HG03521 (cell line): ENCODE data around the gene CC2D2B.
"Not testable (repeated sequence)": the region's sequence is repeated elsewhere in the genome, so short reads cannot be mapped to it uniquely, and the experiment has no call there.

Experiments
- ATAC-seq: cut with Tn5 transposase; IDR thresholded peaks from one replicate; pipeline ENCODE4 v1.9.1; 2021; ENCODE audit warnings: mild to moderate bottlenecking, moderate library complexity; ENCODE audit not compliant: unreplicated experiment

The CC2D2B gene

DNA sequence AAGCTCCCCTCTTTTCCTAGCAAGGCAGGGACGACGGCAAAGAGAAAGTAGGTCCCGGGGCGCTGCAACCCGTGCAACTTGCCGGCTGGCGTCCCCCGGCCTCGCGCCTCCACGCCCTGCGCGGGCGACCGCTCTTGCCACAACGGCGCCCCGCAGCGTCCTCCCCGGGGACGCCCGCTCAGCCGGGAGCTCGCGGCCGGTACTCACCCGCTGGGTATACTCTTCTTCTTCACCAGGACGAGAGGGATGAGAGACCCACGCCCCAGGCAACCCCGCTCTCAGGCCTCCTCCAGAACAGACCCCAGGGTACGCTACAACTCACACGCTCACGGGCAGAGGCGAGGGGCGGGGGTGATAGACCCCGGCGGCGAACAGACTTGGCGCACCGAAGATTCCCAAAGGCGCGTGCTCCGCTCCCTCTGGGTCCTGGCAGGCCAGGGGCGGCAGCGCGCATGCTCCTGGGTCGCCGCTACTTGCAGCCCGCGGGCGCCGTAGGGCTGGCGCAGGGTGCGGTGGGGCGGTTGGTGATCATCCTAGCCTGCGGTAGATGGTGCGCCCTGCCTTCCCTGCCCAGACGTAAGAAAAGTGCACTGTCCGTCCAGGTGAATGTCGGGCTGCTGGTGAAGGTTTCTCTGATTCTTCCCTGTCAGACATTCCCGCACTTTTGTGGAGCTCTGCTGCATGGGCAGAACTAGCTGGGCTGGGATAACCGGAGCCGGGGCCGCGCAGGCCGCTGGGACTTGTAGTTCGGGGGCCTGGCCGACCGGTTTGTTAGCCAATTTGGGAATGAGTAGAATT lies at the start of gene CC2D2B:
CC2D2B (plus strand) TSS at position 520 of the 798 bp plus-strand sequence. CDS start 3,349 bp downstream, outside the sequence.
- ATAC-seq: peak; percentile 74

DNA sequence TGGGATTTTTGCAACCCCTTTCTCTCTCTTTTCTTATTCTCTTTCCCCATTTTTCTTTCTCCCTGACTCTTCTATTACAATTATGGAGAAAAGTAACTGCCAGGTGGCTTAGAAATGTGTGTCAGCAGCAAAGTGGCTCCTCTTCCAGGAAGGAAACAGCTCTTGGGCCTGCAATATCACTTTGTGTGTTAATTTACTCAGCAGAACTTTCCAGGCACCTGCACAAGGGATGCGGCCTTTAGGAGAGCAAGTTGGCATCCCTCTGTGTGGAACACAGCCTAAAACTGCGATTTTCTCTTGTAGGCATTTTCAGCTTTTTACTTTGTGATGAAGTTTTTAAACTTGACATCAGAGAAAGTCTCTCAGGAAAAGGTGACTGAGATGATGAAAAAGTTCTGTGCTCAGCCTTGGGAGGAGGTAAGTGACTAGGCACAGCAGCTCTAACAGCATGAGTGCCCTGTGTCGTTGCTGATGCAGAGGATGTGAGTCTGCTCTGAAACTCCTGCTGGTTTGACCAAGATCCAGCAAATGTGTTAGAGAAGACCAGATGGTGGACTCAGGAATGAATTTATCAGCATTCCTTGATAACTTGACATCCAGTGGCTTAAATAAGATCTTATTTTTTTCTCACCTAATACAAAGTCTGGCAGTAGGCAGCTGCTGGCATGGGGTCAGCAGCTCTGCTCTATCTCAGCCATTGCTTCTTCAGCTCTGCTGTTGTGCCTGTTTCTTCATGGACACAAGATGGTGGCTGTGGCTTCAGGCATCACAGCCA lies 47.4 kb upstream of the CC2D2B start:
- ATAC-seq: no peak

DNA sequence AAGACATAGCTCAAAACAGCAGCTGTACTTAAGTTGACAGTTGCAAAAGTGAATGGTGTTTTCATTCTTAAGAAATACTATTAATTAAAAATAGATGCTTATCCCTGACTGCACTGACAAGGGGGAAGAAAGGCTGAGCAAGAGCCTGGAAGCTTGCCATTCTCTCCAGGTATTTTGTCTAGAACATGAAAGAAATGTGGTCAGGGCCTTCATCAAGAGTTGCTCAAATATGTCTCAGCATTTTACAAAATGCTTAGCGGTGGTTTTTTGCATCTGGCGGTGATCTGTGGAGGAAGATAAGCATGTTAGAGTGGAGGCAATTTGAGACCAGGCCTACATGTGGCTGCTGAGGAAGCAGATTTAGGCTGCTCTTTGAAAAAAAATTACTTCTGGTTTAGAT lies 46.4 kb upstream of the CC2D2B start:
- ATAC-seq: no peak

DNA sequence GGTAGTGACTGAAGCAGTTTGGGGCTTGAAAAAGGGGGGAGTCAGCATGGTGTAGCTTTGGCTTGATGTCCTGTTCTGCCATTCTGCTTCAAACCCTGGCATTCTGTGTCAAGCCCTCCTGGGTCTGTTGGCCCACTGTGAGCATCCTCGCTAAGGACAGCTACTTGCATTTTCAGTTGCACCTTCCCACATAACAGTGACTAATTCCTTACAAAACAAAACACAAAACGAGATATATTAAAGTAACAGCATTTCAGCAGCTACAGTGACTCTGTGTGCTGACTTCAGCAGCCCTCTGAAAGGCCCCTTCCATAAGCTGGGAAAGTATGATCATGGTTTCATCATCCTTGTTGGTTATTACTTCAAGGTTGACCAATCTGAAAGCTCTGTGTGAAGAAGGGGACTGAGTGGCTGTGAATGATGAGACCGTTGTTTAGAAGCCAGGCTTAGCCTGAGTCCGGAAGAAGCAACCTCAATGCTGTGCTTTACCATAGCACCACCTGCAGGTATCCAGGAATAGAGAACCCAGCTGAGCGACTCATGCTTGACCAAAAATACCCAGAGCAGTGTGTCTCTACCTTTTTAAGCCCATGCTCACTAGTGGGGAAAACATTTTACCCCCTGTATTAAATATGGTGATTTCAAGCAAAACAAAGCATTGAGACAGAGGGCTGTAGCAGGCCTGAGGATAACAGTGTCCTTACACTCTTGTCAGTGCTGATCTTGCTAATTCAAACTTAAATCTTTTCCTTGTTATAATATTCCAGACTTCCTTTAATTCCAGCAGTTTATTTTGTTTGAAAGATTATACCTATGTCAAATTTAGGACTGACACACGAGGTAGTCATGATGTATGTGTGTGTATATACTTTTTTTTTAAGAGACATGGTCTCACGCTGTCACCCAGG lies 42.6 kb upstream of the CC2D2B start:
- peak; percentile 79 for ATAC-seq

GRCh38 chr10:95865814-95866466 lies 41.8 kb upstream of the CC2D2B start:
- no peak for ATAC-seq

DNA sequence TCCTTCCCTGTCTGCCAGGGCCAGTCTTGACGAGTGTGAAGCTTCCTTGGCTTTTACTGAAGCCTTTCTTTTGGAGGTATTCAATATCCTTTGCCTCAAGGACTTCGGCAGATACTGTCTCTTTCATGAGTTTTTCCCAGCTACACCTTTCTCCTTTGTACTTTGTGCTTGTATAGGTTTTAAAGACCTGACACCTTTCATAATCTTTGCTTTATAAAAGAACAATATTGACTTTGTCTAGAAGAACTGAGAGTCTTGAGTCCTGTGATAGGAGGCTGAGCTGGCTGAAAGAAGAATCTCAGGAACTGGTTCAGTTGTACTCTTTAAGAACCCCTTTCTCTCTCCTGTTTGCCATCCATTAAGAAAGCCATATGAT lies 41.3 kb upstream of the CC2D2B start:
- no peak for ATAC-seq

- ATAC-seq: no peak
These were observed 39.9 kb upstream of the CC2D2B start for GRCh38 chr10:95867866-95868265.

DNA sequence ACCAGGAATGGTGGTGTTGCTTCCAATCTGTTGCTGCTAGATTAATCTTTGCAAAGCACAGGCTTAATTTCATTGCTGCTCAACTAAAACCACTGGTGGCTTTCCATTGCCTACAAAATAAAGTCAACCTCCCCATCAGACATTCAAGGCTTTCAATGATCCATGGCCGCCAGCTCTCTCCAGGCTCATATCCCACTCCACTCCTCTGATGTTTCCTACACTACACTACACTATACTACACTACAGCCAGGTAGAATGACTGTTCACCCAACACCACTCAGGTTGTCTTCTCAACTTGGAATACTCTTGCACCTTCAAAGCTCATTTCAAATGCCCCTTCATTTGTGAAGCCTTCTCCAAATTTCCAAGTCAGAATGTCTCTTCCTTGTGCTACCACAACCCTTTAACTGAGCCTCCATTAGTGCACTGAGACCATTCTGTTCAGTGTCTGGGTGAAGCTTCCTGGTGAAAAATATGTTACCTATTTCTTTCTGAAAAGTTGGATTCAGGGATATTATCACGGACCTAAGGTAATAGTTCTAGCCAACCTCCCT lies 35.5 kb upstream of the CC2D2B start:
- no peak for ATAC-seq

DNA sequence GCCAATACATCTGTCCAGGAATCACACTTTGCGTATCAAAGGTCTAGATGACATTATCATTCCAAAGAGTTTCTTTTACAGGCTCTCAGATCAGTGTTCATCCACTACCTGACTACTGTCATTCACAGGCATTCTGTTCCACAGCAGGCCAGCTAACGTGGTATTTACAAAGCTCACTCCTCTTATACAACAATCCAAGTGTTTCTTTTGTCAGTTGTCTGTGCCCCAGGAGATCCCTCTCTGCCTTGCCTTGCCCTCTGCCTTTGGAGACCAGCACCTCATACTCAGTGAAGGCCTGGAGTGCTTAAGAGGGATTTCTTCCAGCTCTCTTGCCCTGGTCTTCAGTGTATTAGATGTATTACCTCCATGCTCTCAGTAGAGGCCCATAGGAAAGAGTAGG lies 34.6 kb upstream of the CC2D2B start:
- ATAC-seq: no peak

DNA sequence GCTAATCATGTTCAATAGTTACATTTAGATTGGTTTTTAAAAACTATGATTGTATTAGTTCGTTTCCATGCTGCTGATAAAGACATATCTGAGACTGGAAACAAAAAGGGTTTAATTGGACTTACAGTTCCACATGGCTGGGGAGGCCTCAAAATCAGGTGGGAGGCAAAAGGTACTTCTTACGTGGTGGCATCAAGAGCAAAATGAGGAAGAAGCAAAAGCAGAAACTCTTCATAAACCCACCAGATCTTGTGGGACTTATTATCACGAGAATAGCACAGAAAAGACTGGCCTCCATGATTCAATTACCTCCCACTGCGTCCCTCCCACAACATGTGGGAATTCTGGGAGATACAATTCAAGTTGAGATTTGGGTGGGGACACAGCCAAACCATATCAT lies 34.1 kb upstream of the CC2D2B start:
- no peak for ATAC-seq

GRCh38 chr10:95874783-95875182 lies 33.0 kb upstream of the CC2D2B start:
- ATAC-seq: not testable (repeated sequence)

DNA sequence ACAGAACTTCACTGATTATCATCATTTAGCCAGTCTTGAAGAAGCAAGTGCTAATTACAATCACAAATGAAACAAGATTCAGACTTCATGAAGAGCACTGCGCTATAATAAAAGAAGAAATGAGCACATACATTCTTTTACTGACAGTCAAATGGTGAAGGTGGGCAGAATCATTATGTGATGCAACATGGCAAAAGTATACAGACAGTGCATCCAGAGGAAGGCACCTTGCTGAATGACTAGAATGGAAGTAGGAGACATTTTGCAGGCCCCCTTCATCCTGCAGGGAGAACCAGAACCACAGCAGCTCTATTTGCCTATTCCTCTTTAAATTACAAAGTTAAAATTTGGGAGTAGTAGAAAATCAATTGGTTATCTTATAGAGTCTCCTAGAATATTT lies 31.0 kb upstream of the CC2D2B start:
- no peak for ATAC-seq

DNA sequence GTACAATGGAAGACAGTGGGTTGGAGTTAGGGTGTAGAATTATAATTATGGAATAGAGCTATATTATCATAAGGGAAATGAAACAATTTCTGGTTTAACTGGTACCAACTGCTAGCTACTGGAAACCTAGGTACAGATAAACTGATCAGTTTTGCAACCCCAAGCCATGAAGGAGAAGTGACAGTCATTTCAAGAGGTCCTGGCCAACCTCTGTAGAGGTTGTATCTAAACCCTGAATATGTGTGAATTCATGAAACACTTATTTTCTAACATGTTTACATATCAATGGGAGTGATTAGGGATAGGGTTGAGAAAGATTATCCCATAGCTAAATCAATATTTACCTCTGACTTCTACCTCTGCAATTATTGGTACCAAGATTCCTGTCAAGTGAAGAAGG lies 29.9 kb upstream of the CC2D2B start:
- no peak for ATAC-seq

DNA sequence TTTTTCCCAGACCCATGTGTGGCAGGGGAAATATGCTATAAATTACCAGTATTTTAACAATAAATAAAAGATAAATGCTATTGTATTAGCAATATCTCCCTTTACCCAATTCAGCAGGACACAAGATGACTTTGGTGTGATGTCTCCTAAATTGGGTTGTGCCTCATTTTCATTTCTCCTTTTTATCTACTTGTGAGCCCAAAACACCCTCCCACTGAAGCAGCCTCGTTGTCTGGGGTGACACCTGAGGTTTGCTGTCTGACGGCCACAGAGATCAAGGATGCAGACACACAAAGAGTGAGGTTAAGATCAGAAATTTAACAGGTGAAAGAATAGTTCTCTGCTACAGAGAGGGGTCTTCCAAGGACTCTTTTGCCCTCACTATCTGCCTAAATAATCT lies 27.1 kb upstream of the CC2D2B start:
- ATAC-seq: no peak

- no peak for ATAC-seq
These were observed 26.5 kb upstream of the CC2D2B start for GRCh38 chr10:95881316-95881715.

DNA sequence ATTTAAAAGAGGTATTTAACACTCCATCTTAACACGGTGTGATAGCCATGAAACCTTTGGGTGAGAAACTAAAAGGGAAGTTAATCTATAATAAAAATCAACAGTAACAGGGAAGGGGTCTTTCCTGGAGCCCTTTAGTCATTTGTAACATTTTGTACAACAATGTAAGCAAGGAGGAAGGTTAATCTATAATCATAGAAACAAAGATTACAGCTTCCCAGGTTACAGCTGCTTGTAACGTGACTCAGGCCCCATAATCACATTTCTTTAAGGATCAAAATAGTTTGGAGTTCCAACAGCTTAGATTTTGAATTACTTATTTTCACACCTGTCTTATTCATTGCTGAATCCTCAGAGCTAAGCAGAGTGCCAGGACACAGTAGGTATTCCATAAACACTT lies 17.9 kb upstream of the CC2D2B start:
- ATAC-seq: no peak

GRCh38 chr10:95896071-95896850 lies 11.5 kb upstream of the CC2D2B start:
- no peak for ATAC-seq

DNA sequence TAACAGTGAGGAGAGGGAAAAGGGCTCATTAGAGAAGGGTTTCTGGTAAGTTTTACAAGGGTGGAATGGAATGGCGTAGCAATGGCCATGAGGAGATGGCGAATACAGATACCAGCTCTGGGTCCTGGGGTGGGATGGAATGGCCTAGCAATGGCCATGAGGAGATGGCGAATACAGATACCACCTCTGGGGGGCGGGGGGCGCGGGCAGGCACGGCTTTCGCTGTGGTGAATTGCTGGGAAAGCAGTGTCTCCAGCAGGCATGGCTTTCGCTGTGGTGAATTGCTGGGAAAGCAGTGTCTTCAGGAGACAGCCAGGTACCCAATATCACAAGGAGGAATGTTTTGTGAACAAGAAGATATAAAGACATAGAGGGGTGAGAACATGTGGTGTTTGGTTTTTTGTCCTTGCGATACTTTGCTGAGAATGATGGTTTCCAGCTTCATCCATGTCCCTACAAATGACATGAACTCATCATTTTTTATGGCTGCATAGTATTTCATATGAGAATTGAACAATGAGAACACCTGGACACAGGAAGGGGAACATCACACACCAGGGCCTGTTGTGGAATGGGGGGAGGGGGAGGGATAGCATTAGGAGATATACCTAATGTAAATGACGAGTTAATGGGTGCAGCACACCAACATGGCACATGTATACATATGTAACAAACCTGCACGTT lies 1.7 kb upstream of the CC2D2B start:
- ATAC-seq: not testable (repeated sequence)
